ENCODE measurements around the gene RNMT.
A peak's percentile ranks its signal among the peaks of the same experiment; 100 is the strongest.

RNMT gene

DNA sequence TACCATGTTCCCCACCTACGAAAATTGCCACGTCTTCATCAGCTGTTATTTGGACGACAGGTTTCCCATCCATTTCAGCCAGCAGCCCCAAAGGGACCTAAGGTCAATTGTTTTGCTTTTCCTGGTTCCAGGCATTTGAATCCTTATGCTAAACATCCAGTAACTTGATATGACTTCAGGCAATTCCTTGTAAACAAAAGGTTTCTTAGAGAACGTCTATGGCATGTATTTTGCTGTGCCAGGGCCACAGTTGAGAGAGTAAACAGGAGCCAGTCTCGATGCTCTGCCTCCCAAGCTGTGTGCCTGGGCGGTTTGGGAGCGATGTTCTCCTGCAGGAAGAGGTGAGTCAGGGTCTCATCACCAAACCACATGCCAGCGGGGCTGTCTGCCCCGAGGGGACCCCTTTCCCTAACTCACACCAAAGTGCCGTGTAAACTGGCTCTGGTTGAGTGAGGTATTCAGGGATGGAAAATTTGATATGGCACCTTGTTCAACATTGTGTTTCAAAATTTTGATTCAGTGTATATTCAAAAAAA, 84.5 kb downstream of the RNMT start:
- Mint-ChIP-seq H3K4me3 (no peak overlapping the region), H3K27ac (no peak overlapping the region), H3K27me3 (ENCODE audit: low read depth) (peaks cover 23% of the 10 kb centered on the region), H3K36me3 (ENCODE audit: low read depth) (no peaks in the 10 kb centered on the region), H3K4me1 (no peaks in the 10 kb centered on the region), H3K9me3 (no peaks in the 10 kb centered on the region)
- TF ChIP-seq CTCF (IDR thresholded peaks at IDR 0.05; ENCODE audit: unreplicated experiment in 3 of 3), result no peak

- H3K36me3 Mint-ChIP-seq (ENCODE audit: low read depth), result no peaks in the 10 kb centered on the region
- H3K27ac Mint-ChIP-seq, result no peak overlapping the region
- TF ChIP-seq CTCF (IDR thresholded peaks at IDR 0.05; ENCODE audit: unreplicated experiment in 3 of 3), result no peak
- H3K9me3 Mint-ChIP-seq, result no peaks in the 10 kb centered on the region
- H3K27me3 Mint-ChIP-seq (ENCODE audit: low read depth), result peaks cover 19% of the 10 kb centered on the region
- no peak overlapping the region for H3K4me3 Mint-ChIP-seq
- H3K4me1 Mint-ChIP-seq, result no peaks in the 10 kb centered on the region
Observed at GRCh38 chr18:13811993-13812392, 85.5 kb downstream of the RNMT start.

- Mint-ChIP-seq H3K27ac (no peak overlapping the region), H3K9me3 (no peaks in the 10 kb centered on the region), H3K4me3 (no peak overlapping the region), H3K27me3 (ENCODE audit: low read depth) (peaks cover 19% of the 10 kb centered on the region), H3K4me1 (no peaks in the 10 kb centered on the region), H3K36me3 (ENCODE audit: low read depth) (no peaks in the 10 kb centered on the region)
- TF ChIP-seq CTCF (IDR thresholded peaks at IDR 0.05; ENCODE audit: unreplicated experiment in 3 of 3), result peak; percentile 85 to 87 (median 85)
Observed at GRCh38 chr18:13813271-13813849, 86.9 kb downstream of the RNMT start.

All from nephron (organoid).